GM10847 (cell line): ENCODE data around the gene BAAT.

Experiments
- POLR2A ChIP-seq: IDR thresholded peaks from 2 replicates; pipeline ENCODE4 v1.6.1; 2011; ENCODE audit not compliant: insufficient read length; ENCODE audit errors: extremely low read depth

The BAAT gene

GRCh38 chr9:101376111-101376848, 8.5 kb downstream of the BAAT start:
- TF ChIP-seq POLR2A = no peak

GRCh38 chr9:101375546-101375945, 9.3 kb downstream of the BAAT start:
- no peak for TF ChIP-seq POLR2A

DNA sequence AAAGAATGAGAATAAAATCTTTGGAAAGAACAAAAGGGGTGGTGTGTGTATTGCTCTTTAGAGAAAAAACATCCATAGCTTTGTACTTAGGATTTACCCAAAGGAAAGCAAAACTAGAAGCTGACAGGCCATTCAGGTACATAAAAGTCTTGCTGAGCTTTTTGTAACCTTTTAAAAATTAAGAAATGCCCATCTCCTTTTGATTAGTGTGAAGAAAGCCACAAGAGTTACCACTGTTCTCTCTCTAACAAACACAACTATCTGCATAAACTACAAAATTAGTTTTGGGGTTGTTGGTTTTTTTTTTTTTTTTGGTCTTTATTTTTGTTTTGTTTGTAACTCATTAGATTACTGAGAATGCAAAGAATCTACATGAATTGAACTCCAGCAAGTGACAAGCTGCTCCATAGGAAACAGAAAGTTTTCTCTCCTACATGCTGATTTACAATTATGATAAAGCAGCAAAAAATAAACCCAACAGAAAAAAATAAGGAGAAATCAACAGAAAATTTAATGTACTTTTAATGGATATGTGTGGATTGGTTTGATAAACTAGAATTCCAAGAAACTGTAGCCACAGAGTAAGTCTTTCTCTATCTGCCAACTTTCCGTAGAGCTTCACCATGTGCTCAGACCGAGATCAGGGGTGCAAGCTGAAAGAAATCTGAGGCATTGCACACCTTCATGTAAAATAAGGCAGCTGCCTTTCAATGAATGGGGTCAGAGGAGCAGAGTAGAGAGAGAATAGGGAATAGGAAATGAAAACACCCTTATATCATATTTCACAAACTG, 12.3 kb downstream of the BAAT start:
- TF ChIP-seq POLR2A = no peak

DNA sequence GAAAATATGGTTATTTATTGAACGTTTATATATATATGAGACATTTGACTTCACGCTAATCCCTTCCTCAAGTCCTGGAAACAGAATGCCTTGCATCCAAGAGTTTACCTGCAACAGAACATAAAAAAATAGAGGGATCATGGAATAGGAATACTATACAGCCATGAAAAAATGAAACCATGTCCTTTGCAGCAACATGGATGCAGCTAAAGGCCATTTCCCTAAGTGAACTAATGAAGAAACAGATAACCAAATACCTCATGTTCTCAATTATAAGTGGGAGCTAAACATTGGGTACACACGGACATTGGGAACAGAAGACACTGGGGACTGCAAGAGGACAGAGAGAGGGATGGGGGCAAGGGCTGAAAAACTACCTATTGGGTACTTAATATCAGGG, 13.0 kb downstream of the BAAT start:
- TF ChIP-seq POLR2A = no peak

DNA sequence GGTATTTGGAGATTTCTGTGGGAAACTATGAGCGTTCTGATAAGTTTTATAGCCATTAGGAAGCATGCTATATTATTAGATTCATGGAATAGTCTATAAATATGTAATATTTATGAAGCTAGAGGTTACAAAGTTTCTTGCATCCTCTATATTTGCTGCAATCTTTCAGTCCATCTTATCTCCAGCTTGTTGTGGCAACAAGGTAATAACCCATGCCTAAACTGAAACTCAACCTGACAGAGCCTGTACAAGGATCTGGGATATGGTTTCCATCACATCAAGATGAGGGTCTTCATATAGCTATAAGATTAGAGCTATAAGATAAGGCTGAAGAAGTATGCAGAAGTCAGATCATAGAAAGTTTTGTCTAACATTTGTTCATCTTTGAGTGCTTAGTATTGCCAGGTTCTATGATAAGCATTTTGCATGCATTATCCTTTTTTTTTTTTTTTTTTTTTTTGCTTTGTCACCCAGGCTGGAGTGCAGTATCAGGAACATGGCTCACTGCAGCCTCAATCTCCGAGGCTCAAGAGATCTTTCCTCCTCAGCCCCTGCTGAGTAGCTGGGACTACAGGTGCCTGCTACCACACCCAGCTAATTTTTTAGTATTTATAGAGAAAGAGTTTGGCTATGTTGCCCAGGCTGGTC, 14.8 kb downstream of the BAAT start:
- no peak for TF ChIP-seq POLR2A

- TF ChIP-seq POLR2A = no peak
Measured at GRCh38 chr9:101369286-101369685, 15.5 kb downstream of the BAAT start.

DNA sequence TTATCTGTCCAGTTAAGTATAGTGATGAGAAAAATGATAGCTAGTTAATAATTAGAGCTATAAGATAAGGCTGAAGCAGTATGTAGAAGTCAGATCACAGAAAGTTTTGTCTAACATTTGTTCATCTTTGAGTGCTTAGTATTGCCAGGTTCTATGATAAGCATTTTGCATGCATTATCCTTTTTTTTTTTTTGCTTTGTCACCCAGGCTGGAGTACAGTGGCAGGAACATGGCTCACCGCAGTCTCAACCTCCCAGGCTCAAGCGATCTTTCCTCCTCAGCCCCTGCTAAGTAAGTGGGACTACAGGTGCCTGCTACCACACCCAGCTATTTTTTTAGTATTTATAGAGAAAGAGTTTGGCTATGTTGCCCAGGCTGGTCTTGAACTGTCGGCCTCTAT, 17.5 kb downstream of the BAAT start:
- no peak for TF ChIP-seq POLR2A

- no peak for TF ChIP-seq POLR2A
Measured at GRCh38 chr9:101366038-101366756, 18.6 kb downstream of the BAAT start.

DNA sequence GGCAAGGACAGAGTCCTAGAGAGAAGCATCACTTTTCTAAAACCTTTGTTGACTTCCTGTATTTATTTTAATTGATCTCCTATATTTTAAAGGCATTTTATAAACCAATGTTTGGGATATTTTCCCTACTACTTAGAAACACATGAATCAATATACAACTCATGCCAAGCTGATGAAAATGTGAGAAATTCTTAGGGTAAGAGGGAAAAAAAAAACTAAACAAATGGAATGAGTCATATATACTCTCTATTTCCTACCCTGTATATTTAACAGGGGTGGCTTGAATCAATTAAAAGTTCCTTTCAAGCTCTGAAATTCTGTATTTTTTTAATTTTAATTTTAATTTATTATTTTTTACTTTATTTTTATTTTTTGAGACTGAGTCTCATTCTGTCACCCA, 19.6 kb downstream of the BAAT start:
- no peak for TF ChIP-seq POLR2A

DNA sequence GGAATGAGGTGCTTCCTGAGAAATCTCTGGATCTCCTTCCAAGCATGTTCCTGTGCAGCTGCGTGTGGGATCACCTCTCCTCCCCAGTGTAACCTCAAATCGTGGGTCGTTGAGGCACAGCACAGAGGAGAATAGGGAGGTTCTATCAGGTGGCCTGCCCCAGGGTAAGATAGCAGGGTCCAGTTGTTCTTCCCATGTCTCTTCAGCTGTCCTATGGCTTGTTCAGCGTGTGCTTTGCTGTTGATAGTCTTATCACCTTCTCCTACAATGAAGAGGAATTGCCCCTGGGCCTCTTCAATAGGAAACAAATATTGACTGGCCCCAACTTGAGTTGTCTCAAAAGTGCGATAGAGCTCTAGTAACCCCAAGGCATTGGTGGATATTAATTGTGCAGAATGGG, 22.4 kb downstream of the BAAT start:
- no peak for TF ChIP-seq POLR2A

- TF ChIP-seq POLR2A = no peak
Measured at GRCh38 chr9:101360647-101361046, 24.2 kb downstream of the BAAT start.

DNA sequence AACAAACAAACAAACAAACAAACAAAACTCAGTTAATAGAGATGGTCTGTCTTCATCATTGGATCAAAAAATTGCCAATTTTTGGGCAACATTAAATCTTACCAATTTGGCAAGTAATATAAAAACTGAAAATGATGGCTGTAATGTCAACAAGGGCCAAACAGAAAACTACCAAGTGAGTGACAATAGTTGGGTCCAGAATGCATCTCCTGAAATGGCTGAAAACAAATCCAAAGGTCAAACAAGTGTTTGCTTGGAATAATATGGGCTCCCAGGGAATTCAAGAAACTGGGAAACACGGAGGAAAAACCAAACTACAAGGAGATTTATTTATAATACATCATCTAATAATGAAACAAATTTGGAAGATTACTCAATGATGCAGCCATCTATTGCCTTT, 25.1 kb downstream of the BAAT start:
- TF ChIP-seq POLR2A = no peak

GRCh38 chr9:101356619-101357018, 28.2 kb downstream of the BAAT start:
- no peak for TF ChIP-seq POLR2A

DNA sequence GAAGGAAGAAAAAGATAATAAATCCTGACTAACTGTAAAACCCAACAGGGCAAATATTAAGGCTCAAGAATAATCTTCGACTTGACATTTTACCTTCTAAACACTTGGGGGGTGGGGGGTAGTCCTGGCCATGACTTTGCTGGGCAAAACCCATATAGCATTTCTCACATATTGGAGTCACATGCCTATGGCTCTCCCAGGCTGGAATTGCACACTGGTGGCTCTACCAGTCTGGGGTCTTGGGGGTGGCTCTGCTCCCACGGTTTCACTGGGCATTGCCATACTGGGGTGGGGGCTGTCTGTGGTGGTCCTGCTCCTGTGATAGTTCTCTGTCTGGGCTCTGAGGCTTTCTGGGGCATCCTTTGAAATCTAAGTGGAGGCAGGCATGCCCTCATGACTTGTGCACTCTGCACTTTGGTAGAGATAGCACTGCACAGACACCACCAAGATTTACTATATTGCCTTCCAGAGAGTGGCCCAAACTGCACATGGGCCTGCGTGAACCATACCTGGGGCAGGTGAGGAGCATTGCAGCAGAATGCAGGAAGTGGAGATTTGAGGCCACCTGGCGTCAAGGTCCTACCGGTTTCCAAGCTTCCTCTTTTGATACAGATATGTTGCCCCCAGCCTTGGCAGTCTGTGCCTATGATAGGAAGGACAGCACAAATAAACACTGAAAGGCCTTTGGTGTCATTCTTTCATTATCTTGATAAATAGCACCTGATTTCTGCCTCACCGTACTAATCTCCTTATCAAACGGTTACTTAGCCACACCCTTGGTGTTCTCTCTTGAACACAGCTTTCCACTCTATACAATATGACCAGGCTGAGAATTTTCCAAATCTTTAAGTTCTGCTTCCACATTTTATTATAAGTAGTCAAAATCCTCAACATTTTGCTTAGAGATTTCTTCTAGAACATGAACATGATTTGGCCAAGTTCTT, 29.8 kb downstream of the BAAT start:
- TF ChIP-seq POLR2A = no peak
